ENCODE results near the gene HNF1B. TPM values are rescaled to one million over a fixed set of nuclear protein-coding genes. Genes with fewer than 3 reads are reported as not detected.

Gene HNF1B
- not detected in 2 replicates for total RNA-seq (2014; rRNA removed; shearing (Covaris generic))

GRCh38 chr17:37744961-37745800 lies at the start of gene HNF1B:
Gene HNF1B, minus strand, starts transcription at chr17:37745059. Its CDS starts 175 bp downstream, at chr17:37744884.

GRCh38 chr17:37643118-37643766 lies 101.6 kb downstream of the HNF1B start, which contains the start of gene DDX52:
Gene DDX52, minus strand, starts transcription at chr17:37643446. Its CDS starts 26 bp downstream, at chr17:37643420.

Other genes starting within 250 kb of the HNF1B start
- gene SYNRG, start 135.6 kb downstream of the HNF1B start, total RNA-seq (2014; rRNA removed; shearing (Covaris generic)): 9.2 and 12.1 TPM in 2 replicates
- gene DDX52, start 101.6 kb downstream of the HNF1B start, total RNA-seq (2014; rRNA removed; shearing (Covaris generic)): 19.2 and 21.9 TPM in 2 replicates
- not detected in 2 replicates for gene TBC1D3K, start 179.4 kb upstream of the HNF1B start, total RNA-seq (2014; rRNA removed; shearing (Covaris generic))
- 4.9 TPM in 2 replicates for gene TBC1D3L, start 244.0 kb upstream of the HNF1B start, total RNA-seq (2014; rRNA removed; shearing (Covaris generic))